Testis (tissue), 2 donors: ENCODE measurements around the gene TRIM50.
"Not testable (repeated sequence)": the region's sequence is repeated elsewhere in the genome, so short reads cannot be mapped to it uniquely, and the experiment has no call there.

Source experiments
- POLR2A ChIP-seq: fragments of 450-650 bp; IDR thresholded peaks from one replicate; pipeline ENCODE4 v1.6.1; 2017; ENCODE audit warnings: antibody characterized with exemption, mild to moderate bottlenecking, moderate library complexity
- TF ChIP-seq, protein P1 (sequence below), 3 experiments: fragments of 450-650 bp in 2 of 3; fragments of 200-600 bp in 1 of 3; sonication (generic) in 1 of 3; IDR thresholded peaks; one replicate each; pipeline ENCODE4 v1.5.1; 2016 to 2019; ENCODE audit warnings: antibody characterized with exemption in 3 of 3, mild to moderate bottlenecking in 2 of 3, moderate library complexity in 1 of 3

DNA sequence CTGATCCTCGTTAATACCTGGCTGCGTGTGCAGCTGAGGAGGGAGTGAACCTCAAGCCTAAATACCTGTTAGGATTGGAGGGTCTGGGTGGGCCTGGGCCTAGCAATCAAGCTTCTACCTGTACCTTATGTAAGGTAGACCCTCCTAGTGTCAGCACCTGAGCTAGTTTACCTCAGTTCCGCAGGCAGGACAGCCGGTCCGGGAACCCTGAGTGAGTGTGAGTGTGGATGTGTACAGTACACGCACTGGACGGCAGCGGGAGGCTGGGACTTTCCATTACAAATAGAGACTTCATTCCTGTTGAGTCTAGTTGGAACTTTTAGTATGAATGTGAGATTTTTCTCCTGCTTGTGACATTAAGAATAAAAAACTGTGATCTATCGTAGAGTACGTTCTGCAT, 25.0 kb downstream of the TRIM50 start:
- TF ChIP-seq POLR2A: not testable (repeated sequence)
- TF ChIP-seq, protein P1, sequence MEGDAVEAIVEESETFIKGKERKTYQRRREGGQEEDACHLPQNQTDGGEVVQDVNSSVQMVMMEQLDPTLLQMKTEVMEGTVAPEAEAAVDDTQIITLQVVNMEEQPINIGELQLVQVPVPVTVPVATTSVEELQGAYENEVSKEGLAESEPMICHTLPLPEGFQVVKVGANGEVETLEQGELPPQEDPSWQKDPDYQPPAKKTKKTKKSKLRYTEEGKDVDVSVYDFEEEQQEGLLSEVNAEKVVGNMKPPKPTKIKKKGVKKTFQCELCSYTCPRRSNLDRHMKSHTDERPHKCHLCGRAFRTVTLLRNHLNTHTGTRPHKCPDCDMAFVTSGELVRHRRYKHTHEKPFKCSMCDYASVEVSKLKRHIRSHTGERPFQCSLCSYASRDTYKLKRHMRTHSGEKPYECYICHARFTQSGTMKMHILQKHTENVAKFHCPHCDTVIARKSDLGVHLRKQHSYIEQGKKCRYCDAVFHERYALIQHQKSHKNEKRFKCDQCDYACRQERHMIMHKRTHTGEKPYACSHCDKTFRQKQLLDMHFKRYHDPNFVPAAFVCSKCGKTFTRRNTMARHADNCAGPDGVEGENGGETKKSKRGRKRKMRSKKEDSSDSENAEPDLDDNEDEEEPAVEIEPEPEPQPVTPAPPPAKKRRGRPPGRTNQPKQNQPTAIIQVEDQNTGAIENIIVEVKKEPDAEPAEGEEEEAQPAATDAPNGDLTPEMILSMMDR (IDR thresholded peaks at IDR 0.05): not testable (repeated sequence)
